HepG2 (cell line): ENCODE measurements around the gene NOA1. TPM values are rescaled to one million over a fixed set of nuclear protein-coding genes. Genes with fewer than 3 reads are reported as not detected.

ENCODE experiments used
- CAMTA2 ChIP-seq: sonication (generic); formaldehyde crosslinking; IDR thresholded peaks from 2 replicates; pipeline ENCODE4 v1.4.0; 2020; ENCODE audit warnings: mild to moderate bottlenecking, missing genetic modification reagents, borderline replicate concordance
- CBX2 ChIP-seq, 2 experiments: fragments of 200-600 bp in 1 of 2; sonication (generic); formaldehyde crosslinking in 1 of 2; IDR thresholded peaks; 2 replicates each; pipeline versions ENCODE4 v1.7.0 to v1.8.1; 2018 to 2022; ENCODE audit warnings: low read depth in 2 of 2, low read length in 1 of 2, mild to moderate bottlenecking in 1 of 2, missing genetic modification reagents in 1 of 2
- ESRRA ChIP-seq: sonication (generic); formaldehyde crosslinking; IDR thresholded peaks from 2 replicates; pipeline ENCODE4 v1.5.1; 2020; ENCODE audit warnings: mild to moderate bottlenecking, low read depth, missing genetic modification reagents
- HHEX ChIP-seq: IDR thresholded peaks from 2 replicates; pipeline ENCODE4 v1.6.1; 2016; ENCODE audit warnings: control low read depth
- MZF1 ChIP-seq: sonication (generic); formaldehyde crosslinking; IDR thresholded peaks from 2 replicates; pipeline ENCODE4 v1.8.1; 2023; ENCODE audit warnings: mild to moderate bottlenecking, missing genetic modification reagents, borderline replicate concordance
- NFYB ChIP-seq: sonication (generic); formaldehyde crosslinking; IDR thresholded peaks from 2 replicates; pipeline ENCODE4 v1.4.0; 2020; ENCODE audit warnings: missing genetic modification reagents
- PHF21A ChIP-seq: sonication (generic); formaldehyde crosslinking; IDR thresholded peaks from 2 replicates; pipeline ENCODE4 v1.5.0; 2020; ENCODE audit warnings: mild to moderate bottlenecking, missing genetic modification reagents
- POGZ ChIP-seq: sonication (generic); formaldehyde crosslinking; IDR thresholded peaks from 2 replicates; pipeline ENCODE4 v1.4.0; 2020; ENCODE audit warnings: mild to moderate bottlenecking, missing genetic modification reagents
- RBAK ChIP-seq: sonication (generic); formaldehyde crosslinking; IDR thresholded peaks from 2 replicates; pipeline ENCODE4 v1.5.1; 2020; ENCODE audit warnings: mild to moderate bottlenecking, missing genetic modification reagents
- RCOR2 ChIP-seq: IDR thresholded peaks from 2 replicates; pipeline ENCODE4 v1.6.1; 2016; ENCODE audit warnings: missing biosample characterization, missing genetic modification reagents
- SIX4 ChIP-seq: sonication (generic); formaldehyde crosslinking; IDR thresholded peaks from 2 replicates; pipeline ENCODE4 v1.4.0; 2020; ENCODE audit warnings: missing genetic modification reagents
- SUZ12 ChIP-seq: fragments of 150-350 bp; IDR thresholded peaks from 2 replicates; pipeline ENCODE4 v1.6.1; 2014; ENCODE audit warnings: low read depth, low read length
- ZKSCAN8 ChIP-seq: IDR thresholded peaks from 2 replicates; pipeline ENCODE4 v1.6.1; 2016; ENCODE audit warnings: borderline replicate concordance, missing genetic modification reagents, missing compliant biosample characterization
- ZNF382 ChIP-seq: sonication (generic); formaldehyde crosslinking; IDR thresholded peaks from 2 replicates; pipeline ENCODE4 v1.5.0; 2020; ENCODE audit warnings: missing genetic modification reagents, mild to moderate bottlenecking, borderline replicate concordance
- ZNF790 ChIP-seq: sonication (generic); formaldehyde crosslinking; IDR thresholded peaks from 2 replicates; pipeline ENCODE4 v1.8.0; 2022; ENCODE audit warnings: missing genetic modification reagents, mild to moderate bottlenecking, borderline replicate concordance
- polyA plus RNA-seq, 8 experiments: library from polyadenylated mRNA; depleted of rRNA in 3 of 8; stranded (reverse) in 7 of 8; unstranded in 1 of 8; fragments of >200 nt; fragmentation: Illumina TruSeq in 4 of 8; extraction: Trizol in 4 of 8; gene quantifications; 2 replicates each; pipeline versions ENCODE4 v1.2.1 to v1.2.3, GENCODE V29; 2011 to 2016; ENCODE audit warnings: low read depth in 4 of 8, missing spikeins in 1 of 8, mixed read lengths in 1 of 8; ENCODE audit not compliant: insufficient read depth in 1 of 8
- total RNA-seq, 5 experiments: library from RNA; depleted of rRNA; stranded (reverse); fragments of >200 nt; fragmentation: Illumina TruSeq; extraction: Trizol; gene quantifications; 2 replicates each; pipeline ENCODE4 v1.2.3, GENCODE V29; 2016; ENCODE audit warnings: low read depth in 1 of 5
- TF ChIP-seq, protein P1 (sequence below): sonication (generic); formaldehyde crosslinking; IDR thresholded peaks from 2 replicates; pipeline ENCODE4 v1.4.0; 2020; ENCODE audit warnings: mild to moderate bottlenecking, missing genetic modification reagents
- TF ChIP-seq, protein P2 (sequence below): sonication (generic); formaldehyde crosslinking; IDR thresholded peaks from 2 replicates; pipeline ENCODE4 v1.8.0; 2022; ENCODE audit warnings: missing genetic modification reagents, mild to moderate bottlenecking, inconsistent platforms, borderline replicate concordance
- TF ChIP-seq, protein P3 (sequence below): IDR thresholded peaks from 2 replicates; pipeline ENCODE4 v1.6.1; 2018; ENCODE audit warnings: missing genetic modification reagents, mild to moderate bottlenecking, missing compliant biosample characterization
- TF ChIP-seq, protein P4 (sequence below): sonication (generic); formaldehyde crosslinking; conservative IDR thresholded peaks from 2 replicates; pipeline ENCODE4 v1.5.0; 2020; ENCODE audit warnings: missing genetic modification reagents
- TF ChIP-seq, protein P5 (sequence below): sonication (generic); formaldehyde crosslinking; IDR thresholded peaks from 2 replicates; pipeline ENCODE4 v1.5.1; 2020; ENCODE audit warnings: mild to moderate bottlenecking, moderate library complexity, missing genetic modification reagents
- TF ChIP-seq, protein P6 (sequence below): sonication (generic); formaldehyde crosslinking; IDR thresholded peaks from 2 replicates; pipeline ENCODE4 v1.5.0; 2020; ENCODE audit warnings: missing genetic modification reagents

Gene NOA1
- total and polyA plus RNA-seq, 2 of the 13 experiments (the other 11 are each of a cell fraction or from before 2014, with no cell fraction given), result 17.3 to 19.0 TPM

DNA sequence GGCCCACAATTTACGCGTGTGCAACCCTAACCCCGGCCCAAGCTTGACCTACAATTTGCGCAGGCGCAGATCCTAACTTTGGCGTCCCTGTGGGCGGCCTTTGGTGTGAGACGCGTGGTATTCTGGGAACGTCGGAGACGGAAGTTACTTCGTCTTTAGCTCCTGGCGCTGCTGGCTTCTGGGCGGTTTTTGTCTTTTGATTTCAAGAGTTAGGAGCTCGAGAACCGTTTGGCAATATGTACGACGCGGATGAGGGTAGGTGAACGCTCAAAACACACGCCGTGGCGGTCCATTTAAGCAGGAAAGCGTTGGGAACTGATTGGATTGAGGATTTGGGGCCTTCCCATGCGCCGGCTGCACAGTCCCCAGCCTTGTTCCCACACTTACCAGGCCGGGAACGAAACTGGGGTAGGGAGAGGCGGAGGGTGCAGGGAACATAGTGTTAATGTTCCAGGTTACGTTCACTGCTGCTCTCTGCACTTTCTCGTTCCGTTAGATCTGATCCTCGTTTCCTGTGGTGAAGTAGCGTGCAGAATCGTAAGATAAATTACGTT is 1.4 kb upstream of the NOA1 start, which contains the start of gene POLR2B (continued):
- TF ChIP-seq HHEX (CRISPR knock-in tag) (no peak), CAMTA2 (CRISPR knock-in tag) (no peak), SUZ12 (peak; percentile 9; the same call in 1 of the 2 replicates), PHF21A (CRISPR knock-in tag) (no peak), ESRRA (no peak), MZF1 (no peak), CBX2 (IDR thresholded peaks at IDR 0.05; ENCODE audit: low read depth, low read length) (no peak), CBX2 (CRISPR knock-in tag; IDR thresholded peaks at IDR 0.05; ENCODE audit: low read depth) (no peak), ZNF382 (no peak), SIX4 (CRISPR knock-in tag) (no peak), RBAK (no peak), POGZ (CRISPR knock-in tag) (0 out of 2 replicates have a peak, but pooled peaks have one; percentile 26), ZNF790 (CRISPR knock-in tag) (0 out of 2 replicates have a peak, but pooled peaks have one; percentile 27), ZKSCAN8 (CRISPR knock-in tag) (peak; percentile 70; the same call in 1 of the 2 replicates), RCOR2 (CRISPR knock-in tag) (no peak), NFYB (CRISPR knock-in tag) (no peak)
- TF ChIP-seq, protein P1, sequence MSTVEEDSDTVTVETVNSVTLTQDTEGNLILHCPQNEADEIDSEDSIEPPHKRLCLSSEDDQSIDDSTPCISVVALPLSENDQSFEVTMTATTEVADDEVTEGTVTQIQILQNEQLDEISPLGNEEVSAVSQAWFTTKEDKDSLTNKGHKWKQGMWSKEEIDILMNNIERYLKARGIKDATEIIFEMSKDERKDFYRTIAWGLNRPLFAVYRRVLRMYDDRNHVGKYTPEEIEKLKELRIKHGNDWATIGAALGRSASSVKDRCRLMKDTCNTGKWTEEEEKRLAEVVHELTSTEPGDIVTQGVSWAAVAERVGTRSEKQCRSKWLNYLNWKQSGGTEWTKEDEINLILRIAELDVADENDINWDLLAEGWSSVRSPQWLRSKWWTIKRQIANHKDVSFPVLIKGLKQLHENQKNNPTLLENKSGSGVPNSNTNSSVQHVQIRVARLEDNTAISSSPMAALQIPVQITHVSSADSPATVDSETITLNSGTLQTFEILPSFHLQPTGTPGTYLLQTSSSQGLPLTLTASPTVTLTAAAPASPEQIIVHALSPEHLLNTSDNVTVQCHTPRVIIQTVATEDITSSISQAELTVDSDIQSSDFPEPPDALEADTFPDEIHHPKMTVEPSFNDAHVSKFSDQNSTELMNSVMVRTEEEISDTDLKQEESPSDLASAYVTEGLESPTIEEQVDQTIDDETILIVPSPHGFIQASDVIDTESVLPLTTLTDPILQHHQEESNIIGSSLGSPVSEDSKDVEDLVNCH (CRISPR knock-in tag), result no peak
- TF ChIP-seq, protein P2, sequence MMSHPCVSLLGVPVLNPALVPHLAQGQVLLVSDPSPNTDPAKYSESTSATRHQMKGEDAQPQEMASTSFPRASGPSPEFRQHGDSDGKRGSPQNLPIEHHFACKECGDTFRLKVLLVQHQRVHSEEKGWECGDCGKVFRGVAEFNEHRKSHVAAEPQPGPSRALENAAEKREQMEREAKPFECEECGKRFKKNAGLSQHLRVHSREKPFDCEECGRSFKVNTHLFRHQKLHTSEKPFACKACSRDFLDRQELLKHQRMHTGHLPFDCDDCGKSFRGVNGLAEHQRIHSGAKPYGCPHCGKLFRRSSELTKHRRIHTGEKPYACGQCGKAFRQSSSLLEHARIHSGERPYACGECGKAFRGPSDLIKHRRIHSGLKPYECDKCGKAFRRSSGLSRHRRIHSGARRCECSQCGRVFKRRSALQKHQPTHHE (CRISPR knock-in tag), result no peak; the same call in 1 of the 2 replicates
- TF ChIP-seq, protein P3, sequence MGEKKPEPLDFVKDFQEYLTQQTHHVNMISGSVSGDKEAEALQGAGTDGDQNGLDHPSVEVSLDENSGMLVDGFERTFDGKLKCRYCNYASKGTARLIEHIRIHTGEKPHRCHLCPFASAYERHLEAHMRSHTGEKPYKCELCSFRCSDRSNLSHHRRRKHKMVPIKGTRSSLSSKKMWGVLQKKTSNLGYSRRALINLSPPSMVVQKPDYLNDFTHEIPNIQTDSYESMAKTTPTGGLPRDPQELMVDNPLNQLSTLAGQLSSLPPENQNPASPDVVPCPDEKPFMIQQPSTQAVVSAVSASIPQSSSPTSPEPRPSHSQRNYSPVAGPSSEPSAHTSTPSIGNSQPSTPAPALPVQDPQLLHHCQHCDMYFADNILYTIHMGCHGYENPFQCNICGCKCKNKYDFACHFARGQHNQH (CRISPR knock-in tag), result no peak; the same call in 1 of the 2 replicates
- TF ChIP-seq, protein P4, sequence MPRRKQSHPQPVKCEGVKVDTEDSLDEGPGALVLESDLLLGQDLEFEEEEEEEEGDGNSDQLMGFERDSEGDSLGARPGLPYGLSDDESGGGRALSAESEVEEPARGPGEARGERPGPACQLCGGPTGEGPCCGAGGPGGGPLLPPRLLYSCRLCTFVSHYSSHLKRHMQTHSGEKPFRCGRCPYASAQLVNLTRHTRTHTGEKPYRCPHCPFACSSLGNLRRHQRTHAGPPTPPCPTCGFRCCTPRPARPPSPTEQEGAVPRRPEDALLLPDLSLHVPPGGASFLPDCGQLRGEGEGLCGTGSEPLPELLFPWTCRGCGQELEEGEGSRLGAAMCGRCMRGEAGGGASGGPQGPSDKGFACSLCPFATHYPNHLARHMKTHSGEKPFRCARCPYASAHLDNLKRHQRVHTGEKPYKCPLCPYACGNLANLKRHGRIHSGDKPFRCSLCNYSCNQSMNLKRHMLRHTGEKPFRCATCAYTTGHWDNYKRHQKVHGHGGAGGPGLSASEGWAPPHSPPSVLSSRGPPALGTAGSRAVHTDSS (CRISPR knock-in tag), result no peak
- TF ChIP-seq, protein P5, sequence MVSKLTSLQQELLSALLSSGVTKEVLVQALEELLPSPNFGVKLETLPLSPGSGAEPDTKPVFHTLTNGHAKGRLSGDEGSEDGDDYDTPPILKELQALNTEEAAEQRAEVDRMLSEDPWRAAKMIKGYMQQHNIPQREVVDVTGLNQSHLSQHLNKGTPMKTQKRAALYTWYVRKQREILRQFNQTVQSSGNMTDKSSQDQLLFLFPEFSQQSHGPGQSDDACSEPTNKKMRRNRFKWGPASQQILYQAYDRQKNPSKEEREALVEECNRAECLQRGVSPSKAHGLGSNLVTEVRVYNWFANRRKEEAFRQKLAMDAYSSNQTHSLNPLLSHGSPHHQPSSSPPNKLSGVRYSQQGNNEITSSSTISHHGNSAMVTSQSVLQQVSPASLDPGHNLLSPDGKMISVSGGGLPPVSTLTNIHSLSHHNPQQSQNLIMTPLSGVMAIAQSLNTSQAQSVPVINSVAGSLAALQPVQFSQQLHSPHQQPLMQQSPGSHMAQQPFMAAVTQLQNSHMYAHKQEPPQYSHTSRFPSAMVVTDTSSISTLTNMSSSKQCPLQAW (CRISPR knock-in tag), result peak; percentile 82; the same call in 1 of the 2 replicates
- TF ChIP-seq, protein P6, sequence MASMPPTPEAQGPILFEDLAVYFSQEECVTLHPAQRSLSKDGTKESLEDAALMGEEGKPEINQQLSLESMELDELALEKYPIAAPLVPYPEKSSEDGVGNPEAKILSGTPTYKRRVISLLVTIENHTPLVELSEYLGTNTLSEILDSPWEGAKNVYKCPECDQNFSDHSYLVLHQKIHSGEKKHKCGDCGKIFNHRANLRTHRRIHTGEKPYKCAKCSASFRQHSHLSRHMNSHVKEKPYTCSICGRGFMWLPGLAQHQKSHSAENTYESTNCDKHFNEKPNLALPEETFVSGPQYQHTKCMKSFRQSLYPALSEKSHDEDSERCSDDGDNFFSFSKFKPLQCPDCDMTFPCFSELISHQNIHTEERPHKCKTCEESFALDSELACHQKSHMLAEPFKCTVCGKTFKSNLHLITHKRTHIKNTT (CRISPR knock-in tag), result no peak
